ENCODE results near the gene PMS1.
"Not testable (repeated sequence)": the region's sequence is repeated elsewhere in the genome, so short reads cannot be mapped to it uniquely, and the experiment has no call there.

The PMS1 gene

GRCh38 chr2:189865826-189866225, 81.6 kb downstream of the PMS1 start:
- DNase-seq (ENCODE audit: low read depth) = no peak

DNA sequence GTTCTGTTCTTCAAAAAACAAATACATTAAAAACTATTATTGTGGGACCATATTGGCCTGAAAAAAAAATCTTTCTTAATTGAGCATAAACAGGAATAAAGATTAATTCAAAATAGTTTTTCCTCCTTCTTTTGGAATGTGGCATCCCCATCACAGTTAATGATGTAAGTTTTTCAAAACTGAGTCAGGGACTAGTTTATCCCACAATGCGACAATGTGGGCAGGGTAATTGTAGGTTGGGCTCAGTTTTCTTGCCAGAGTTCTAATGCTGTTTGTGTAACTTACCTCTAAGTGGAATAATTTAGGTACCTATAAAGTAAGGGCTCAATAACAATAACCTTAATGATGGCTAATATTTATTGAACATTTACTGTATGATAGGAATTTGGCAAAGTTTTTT, 82.0 kb downstream of the PMS1 start:
- no peak for DNase-seq (ENCODE audit: low read depth)

DNA sequence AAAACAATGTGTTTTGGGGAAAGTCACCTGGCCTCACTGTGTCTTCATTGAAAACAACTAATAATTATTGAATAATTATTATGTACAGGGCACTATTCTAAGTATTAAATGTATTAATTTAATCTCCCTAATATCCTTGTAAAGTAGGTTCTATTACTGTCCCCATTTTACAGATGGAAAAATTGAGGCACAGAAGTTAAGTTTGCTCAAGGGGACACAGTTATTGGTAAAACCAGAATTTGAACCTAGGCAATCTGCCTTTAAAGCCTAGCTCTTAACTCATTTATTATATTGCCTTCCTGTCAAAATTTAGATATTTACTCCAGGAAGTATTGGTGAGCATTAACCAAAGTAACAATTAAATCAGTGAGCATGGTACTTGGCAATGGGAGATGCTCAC, 84.6 kb downstream of the PMS1 start:
- no peak for DNase-seq (ENCODE audit: low read depth)

DNA sequence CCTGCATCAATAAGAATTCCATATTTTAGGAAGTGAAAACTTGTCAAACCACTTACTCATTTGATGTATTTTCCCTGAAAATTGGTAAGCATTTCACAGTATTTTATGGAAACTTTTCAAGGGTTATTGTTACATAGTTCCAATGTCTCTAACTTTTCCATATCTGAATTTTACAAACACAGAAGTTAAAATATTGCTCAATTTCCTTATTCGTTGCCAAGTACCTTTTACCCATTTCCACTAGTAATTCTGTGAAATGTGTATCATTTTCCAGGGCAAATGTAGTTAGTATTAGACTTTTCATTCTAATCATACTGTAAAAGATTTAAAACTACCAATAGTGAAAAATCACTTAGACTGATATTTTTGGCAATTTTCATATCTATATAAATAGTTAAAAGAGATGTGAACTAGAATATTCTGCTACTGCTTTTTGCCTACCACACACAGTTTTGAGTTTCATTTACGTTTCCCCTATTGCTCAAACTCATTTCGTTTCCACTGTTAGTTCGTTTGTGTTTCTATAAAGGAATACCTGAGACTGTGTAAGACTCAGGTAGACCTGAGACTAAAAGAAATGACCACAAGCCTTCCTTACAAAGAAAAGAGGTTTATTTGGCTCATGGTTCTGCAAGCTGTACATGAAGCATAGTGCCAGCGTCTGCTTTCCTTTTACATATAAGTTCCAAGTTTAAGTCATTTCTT, 86.3 kb downstream of the PMS1 start:
- DNase-seq (ENCODE audit: low read depth) = no peak

GRCh38 chr2:189873696-189874095, 89.4 kb downstream of the PMS1 start:
- DNase-seq (ENCODE audit: low read depth) = no peak

DNA sequence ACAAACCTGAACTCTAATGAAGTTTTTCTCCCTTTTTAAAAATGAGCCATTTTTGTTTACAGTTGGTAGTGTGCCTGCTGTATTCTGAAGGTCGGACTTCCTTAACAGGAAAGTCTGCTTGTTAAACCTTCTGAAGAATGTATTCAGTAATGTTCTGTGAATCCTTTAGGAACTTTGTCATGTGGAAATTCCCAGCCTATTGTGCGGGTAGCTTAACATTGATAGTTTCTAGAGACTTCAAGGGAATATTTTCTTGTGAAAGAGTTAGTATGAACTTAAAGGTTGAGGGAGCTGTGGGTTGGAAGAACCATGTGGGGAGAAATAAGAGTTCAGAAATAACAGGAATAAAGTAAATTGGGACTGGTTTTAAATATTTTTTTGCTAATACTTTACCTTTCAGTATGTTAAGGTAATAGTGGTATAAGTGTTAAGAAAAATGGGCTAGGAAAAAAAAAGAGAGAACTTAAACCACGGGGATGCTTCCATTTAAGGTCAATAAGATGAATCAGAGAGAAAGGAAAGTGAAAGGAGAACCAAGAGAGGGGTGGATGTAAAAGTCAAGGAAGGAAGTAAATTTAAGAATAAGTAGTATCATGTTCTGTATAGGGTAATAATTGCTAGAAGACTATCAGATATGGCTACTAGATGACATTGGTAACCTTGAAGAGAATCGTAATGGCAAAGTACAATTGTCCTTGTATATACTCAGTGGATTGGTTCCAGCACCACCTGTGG, 90.5 kb downstream of the PMS1 start:
- DNase-seq (ENCODE audit: low read depth) = peak; percentile 45

DNA sequence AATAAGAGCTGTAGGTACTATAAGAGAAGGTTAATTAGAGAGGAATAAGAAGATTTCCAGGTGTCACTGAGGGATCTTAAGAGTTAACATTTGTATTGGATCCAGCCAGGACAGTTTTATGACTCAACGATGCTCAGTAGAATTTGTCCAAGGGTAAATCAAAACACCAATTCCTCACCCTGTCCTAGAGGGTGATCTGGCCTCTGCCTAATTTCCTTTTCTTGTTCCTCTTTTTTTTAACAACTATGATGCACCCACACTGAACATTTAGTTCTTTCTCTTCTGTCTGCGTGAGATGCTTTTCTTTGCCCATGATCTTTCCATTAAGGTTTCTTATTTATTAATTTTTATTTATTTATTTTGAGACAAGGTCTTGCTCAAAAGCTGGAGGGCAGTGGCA, 92.0 kb downstream of the PMS1 start:
- no peak for DNase-seq (ENCODE audit: low read depth)

DNA sequence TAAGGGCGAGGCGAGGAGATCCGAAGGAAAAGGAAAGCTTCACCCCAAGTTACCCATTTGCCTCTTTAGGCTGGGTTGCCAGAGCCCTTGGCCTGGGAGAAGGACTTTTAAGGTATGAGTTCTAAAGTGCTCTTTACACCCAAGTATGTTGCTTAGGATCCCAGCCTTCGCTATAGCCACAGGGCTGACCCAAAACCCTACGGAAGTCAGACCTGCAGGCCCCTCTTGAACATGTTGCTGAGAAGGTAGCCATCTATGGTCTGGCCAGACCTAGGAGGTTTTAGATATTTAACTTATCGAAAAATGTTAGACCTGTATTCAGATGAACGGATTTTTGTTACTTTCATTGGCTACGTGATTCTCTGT, 95.4 kb downstream of the PMS1 start:
- no peak for DNase-seq (ENCODE audit: low read depth)

GRCh38 chr2:189880429-189880828, 96.2 kb downstream of the PMS1 start:
- no peak for DNase-seq (ENCODE audit: low read depth)

DNA sequence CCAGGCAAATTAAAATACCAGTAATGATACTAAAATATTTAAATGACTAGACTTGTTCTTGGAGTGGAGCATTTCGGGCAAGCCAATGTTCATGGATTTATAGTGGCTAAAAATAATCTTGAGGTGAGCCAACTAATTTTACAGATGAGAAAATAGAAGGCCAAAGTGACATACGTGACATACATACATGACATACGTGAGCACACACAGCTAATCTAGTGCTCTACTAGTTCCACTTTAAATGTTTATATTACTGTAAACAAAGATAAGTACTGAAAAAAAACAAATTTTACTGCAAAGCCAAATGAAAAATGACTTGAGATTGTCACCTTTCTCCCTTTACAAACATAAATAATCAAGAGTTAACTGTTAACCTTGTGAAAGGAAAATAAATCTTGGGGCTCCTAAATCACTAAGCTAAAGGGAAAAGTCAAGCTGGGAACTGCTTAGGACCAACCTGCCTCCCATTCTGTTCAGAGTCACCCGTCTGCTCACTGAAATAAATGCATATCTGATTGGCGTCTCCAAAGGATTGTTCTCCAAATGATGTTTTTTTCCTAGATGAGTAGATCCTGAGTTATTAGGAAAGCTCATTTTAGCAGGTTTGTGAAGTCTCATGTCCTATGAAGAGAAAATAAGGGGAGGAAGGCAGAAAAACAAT, 96.7 kb downstream of the PMS1 start:
- DNase-seq (ENCODE audit: low read depth) = no peak

- DNase-seq (ENCODE audit: low read depth) = no peak
Observed at GRCh38 chr2:189885368-189885767, 101.1 kb downstream of the PMS1 start.

DNA sequence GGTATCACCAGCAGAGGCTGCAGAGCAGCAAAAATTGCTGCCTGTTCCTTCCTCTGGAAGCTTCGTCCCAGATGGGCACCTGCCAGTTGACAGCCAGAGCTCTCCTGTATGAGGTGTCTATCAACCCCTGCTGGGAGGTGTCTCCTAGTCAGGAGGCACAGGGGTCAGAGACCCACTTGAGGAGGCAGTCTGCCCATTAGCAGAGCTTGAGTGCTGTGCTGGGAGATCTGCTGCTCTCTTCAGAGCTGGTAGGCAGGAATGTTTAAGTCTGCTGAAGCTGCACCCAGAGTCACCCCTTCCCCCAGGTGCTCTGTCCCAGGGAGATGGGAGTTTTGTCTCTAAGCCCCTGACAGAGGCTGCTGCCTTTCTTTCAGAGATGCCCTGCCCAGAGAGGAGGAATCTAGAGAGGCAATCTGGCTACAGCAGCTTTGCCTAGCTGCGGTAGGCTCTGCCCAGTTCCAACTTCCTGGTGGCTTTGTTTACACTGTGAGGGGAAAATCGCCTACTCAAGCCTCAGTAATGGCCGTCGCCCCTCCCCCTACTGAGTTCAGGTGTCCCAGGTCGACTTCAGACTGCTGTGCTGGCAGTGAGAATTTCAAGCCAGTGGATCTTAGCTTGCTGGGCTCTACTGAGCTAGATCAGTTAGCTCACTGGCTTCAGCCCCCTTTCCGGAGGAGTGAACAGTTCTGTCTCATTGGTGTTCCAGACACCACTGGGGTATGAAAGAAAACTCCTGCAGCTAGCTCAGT, 108.5 kb downstream of the PMS1 start:
- not testable (repeated sequence) for DNase-seq (ENCODE audit: low read depth)

GRCh38 chr2:189896809-189897208, 112.6 kb downstream of the PMS1 start:
- no peak for DNase-seq (ENCODE audit: low read depth)

DNA sequence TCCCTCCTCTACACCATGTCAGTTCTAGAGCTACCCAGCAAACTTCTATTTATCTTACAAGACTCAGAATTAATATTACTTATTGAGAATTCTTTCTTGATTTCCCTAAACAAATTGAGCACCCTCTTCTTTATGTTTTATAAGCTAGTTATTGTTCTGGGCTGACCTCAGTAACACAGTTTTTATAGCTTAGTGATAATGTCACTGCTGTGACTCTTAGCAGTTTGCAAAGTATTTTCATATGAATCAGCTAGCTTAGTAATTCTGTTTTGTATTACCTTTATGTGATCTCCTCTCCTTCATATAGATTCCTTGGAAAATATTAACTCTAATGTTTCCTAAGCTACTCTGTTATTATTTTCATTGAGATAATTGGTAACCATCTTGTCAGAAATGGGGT, 114.9 kb downstream of the PMS1 start:
- peak; percentile 8 for DNase-seq (ENCODE audit: low read depth)

DNA sequence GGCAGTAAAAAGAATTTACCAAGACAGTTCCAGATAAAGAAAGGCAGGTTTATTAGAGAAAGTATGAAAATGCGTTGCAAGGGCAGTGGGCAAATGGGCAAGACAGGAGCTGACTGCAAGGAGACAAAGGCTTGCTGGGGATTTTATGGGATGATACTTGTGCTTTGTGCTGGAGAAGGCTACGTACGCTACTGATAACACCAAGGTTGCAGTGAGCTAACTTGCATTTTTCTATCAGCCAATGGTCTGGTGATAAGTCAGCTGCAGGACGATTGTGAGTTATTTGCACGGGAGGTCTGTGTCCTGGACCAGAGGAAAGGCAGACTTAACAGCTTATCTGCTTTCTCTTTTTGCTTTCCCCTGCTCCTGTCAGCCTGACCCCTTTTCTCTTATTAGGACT, 116.5 kb downstream of the PMS1 start:
- DNase-seq (ENCODE audit: low read depth) = no peak

- DNase-seq (ENCODE audit: low read depth) = no peak
Observed at GRCh38 chr2:189901664-189902063, 117.4 kb downstream of the PMS1 start.

GRCh38 chr2:189913821-189914220, 129.6 kb downstream of the PMS1 start:
- DNase-seq (ENCODE audit: low read depth) = no peak

DNA sequence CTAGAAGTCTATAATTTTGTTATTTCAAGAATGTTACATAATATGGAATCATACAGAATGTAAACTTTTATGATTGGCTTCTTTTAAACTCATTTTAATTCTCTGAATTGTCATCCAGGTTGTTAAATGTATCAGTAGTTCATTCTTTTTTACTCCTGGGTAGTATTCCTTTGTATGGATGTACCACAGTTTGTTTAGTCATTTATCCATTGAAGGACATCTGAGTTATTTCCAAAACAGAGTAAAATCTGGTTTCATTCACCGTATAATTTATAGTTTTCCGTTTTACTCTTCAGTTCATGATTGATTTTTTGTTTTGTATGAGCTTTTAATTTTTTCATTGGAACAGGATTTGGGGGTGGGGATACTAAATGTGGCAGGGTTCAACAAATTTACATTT, 132.4 kb downstream of the PMS1 start:
- no peak for DNase-seq (ENCODE audit: low read depth)
